Immature natural killer cell (primary cell): Measurements from ENCODE around the gene AFAP1. TPM values are rescaled to one million over a fixed set of nuclear protein-coding genes. Genes with fewer than 3 reads are reported as not detected.
A peak's percentile ranks its signal among the peaks of the same experiment; 100 is the strongest.
"Not testable (repeated sequence)": the region's sequence is repeated elsewhere in the genome, so short reads cannot be mapped to it uniquely, and the experiment has no call there.

Experiments used
- DNase-seq, 3 donors: peaks; one replicate each; pipeline ENCODE4 v3.0.0; 2022; ENCODE audit warnings: mixed read lengths in 1 of 3
- H3K27ac Mint-ChIP-seq, 6 donors: one replicate each; pipeline ENCODE4 v1.8.0; 2020; ENCODE audit warnings: mixed read lengths in 6 of 6, mild to moderate bottlenecking in 5 of 6, inconsistent platforms in 4 of 6, moderate library complexity in 3 of 6
- H3K27me3 Mint-ChIP-seq, 3 donors: one replicate each; pipeline ENCODE4 v1.8.0; 2020 to 2021; ENCODE audit warnings: low read depth in 3 of 3, mild to moderate bottlenecking in 3 of 3, mixed read lengths in 3 of 3, moderate library complexity in 3 of 3, inconsistent platforms in 1 of 3
- H3K36me3 Mint-ChIP-seq, 3 donors: one replicate each; pipeline ENCODE4 v1.8.0; 2020; ENCODE audit warnings: mixed read lengths in 3 of 3, inconsistent platforms in 2 of 3, mild to moderate bottlenecking in 2 of 3
- H3K4me1 Mint-ChIP-seq, 2 donors: one replicate each; pipeline ENCODE4 v1.8.0; 2020; ENCODE audit warnings: inconsistent platforms in 2 of 2, mild to moderate bottlenecking in 2 of 2, mixed read lengths in 2 of 2, moderate library complexity in 1 of 2
- H3K4me3 Mint-ChIP-seq, 5 donors: one replicate each; pipeline ENCODE4 v1.8.0; 2020; ENCODE audit warnings: mild to moderate bottlenecking in 5 of 5, mixed read lengths in 5 of 5, inconsistent platforms in 3 of 5, moderate library complexity in 3 of 5
- H3K9me3 Mint-ChIP-seq, 6 donors: one replicate each; pipeline ENCODE4 v1.8.0; 2020; ENCODE audit warnings: mild to moderate bottlenecking in 6 of 6, mixed read lengths in 6 of 6, inconsistent platforms in 4 of 6, moderate library complexity in 3 of 6
- polyA plus RNA-seq, 3 donors: library from polyadenylated mRNA; unstranded; fragments of 300-500 nt; fragmentation: Illumina TruSeq; gene quantifications; one replicate each; pipeline ENCODE4 v1.2.3, GENCODE V29; 2021

AFAP1 gene
- polyA plus RNA-seq, 3 donors from 2014 or later = 0.32 to 1.2 TPM; not detected in 1

DNA sequence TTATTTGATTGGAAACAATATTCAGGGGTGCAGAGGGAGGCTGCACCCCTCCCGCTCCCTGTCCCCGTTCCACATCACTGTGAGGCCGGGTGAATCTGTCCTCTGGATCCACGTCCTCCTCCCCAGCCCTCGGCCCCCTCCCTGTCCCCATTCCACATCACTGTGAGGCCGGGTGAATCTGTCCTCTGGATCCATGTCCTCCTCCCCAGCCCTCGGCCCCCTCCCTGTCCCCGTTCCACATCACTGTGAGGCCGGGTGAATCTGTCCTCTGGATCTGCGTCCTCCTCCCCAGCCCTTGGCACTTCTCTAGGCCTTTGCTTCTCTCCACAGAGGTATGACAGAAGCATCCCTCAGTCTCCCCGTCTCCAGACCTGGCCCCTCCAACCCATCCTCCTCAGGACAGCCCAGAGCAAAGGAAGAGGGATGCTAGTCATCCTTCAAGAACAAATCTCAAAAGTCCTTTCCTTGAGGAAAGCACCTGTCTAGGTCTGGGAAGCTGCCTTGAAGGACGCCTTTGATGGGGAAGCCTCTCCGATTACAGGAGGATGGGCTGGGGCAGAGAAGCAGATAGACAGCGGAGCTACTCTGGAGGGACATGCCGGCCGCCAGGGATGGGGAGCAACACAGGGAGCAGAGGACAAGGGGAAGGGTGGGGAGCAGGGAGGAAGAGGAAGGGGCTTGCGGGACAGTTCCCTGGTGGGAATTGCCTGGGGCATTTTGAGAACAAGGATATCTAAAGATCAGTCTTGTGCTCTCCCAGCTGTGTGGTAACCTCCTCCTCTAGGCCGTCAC is 10.8 kb upstream of the AFAP1 start:
- Mint-ChIP-seq H3K4me1 (peaks cover 0 to 6% of the 10 kb centered on the region in 2 donors), H3K36me3 (peaks cover 0 to 5% (median 0%) of the 10 kb centered on the region in 3 donors), H3K27ac (no peak overlapping the region)

GRCh38 chr4:7949759-7950158 is 10.1 kb upstream of the AFAP1 start:
- DNase-seq = no peak
- peaks cover 0 to 6% of the 10 kb centered on the region in 2 donors for H3K4me1 Mint-ChIP-seq
- H3K27me3 Mint-ChIP-seq = peaks cover 4 to 14% (median 6%) of the 10 kb centered on the region in 3 donors
- peaks cover 0 to 5% (median 0%) of the 10 kb centered on the region in 3 donors for H3K36me3 Mint-ChIP-seq
- H3K27ac Mint-ChIP-seq = no peak overlapping the region
- H3K4me3 Mint-ChIP-seq = peak overlapping the region in 1 of 5 donors; percentile 24
- H3K9me3 Mint-ChIP-seq = peaks cover 0 to 2% (median 0%) of the 10 kb centered on the region in 6 donors

More for the DNA sequence above, 10.8 kb upstream of the AFAP1 start:
- peaks cover 0 to 2% (median 0%) of the 10 kb centered on the region in 6 donors for H3K9me3 Mint-ChIP-seq
- peaks cover 4 to 17% (median 6%) of the 10 kb centered on the region in 3 donors for H3K27me3 Mint-ChIP-seq
- no peak for DNase-seq
- no peak overlapping the region for H3K4me3 Mint-ChIP-seq

GRCh38 chr4:7947927-7948326 is 8.3 kb upstream of the AFAP1 start:
- H3K27me3 Mint-ChIP-seq = peaks cover 4 to 13% (median 6%) of the 10 kb centered on the region in 3 donors
- peaks cover 0 to 6% of the 10 kb centered on the region in 2 donors for H3K4me1 Mint-ChIP-seq
- peaks cover 0 to 5% (median 0%) of the 10 kb centered on the region in 3 donors for H3K36me3 Mint-ChIP-seq
- H3K27ac Mint-ChIP-seq = peak overlapping the region in 2 of 6 donors; percentile 24 to 41
- H3K9me3 Mint-ChIP-seq = peaks cover 0 to 1% (median 0%) of the 10 kb centered on the region in 6 donors
- H3K4me3 Mint-ChIP-seq = peak overlapping the region in 1 of 5 donors; percentile 14
- peak in 1 of 3 donors; percentile 47 for DNase-seq

DNA sequence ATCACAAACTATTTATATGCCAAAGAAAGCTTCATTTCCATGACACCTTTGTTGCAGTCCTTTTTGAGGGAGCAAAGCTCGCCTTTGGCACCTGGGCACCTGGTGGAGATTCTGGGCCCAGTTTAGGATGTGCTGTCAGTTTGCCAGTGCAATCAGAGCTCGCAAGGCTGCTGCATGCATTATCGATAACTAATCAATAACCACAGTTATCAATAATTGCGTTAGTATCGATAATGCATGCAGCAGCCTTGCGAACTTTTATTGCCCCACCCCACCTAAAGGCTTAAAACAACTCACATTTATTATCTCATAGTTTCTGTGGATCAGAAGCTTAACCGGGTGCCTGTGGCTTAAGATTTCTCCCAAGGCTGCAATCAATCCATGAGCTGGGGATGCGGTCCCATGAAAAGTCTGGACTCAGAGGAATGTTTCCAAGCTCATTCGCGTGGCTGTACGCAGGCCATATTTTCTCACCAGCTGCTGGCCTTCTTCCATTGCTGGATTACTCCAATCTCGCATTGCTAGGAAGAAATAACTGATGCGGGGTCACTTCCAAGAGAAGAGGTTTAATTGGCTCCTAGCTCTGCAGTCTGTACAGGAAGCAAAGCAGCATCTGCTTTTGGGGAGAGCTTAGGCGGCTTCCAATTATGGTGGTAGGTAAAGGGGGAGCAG is 6.2 kb upstream of the AFAP1 start:
- Mint-ChIP-seq H3K9me3 (no peaks in the 10 kb centered on the region), H3K36me3 (no peaks in the 10 kb centered on the region), H3K27me3 (peaks cover under 1 to 16% (median 6%) of the 10 kb centered on the region in 3 donors), H3K4me3 (no peak overlapping the region), H3K4me1 (peaks cover 0 to 6% of the 10 kb centered on the region in 2 donors), H3K27ac (no peak overlapping the region)
- DNase-seq = no peak

GRCh38 chr4:7944599-7945220 is 5.0 kb upstream of the AFAP1 start:
- no peak overlapping the region for H3K27ac Mint-ChIP-seq
- H3K36me3 Mint-ChIP-seq = no peaks in the 10 kb centered on the region
- no peaks in the 10 kb centered on the region for H3K9me3 Mint-ChIP-seq
- H3K4me1 Mint-ChIP-seq = peaks cover 0 to 8% of the 10 kb centered on the region in 2 donors
- DNase-seq = no peak
- H3K27me3 Mint-ChIP-seq = peaks cover 2 to 16% (median 5%) of the 10 kb centered on the region in 3 donors
- no peak overlapping the region for H3K4me3 Mint-ChIP-seq

GRCh38 chr4:7943688-7944087 is 4.0 kb upstream of the AFAP1 start:
- peaks cover 2 to 11% (median 4%) of the 10 kb centered on the region in 3 donors for H3K27me3 Mint-ChIP-seq
- not testable (repeated sequence) for H3K27ac Mint-ChIP-seq, H3K9me3 Mint-ChIP-seq, DNase-seq, H3K36me3 Mint-ChIP-seq, H3K4me3 Mint-ChIP-seq, H3K4me1 Mint-ChIP-seq

- no peak for DNase-seq
- no peaks in the 10 kb centered on the region for H3K36me3 Mint-ChIP-seq
- H3K27ac Mint-ChIP-seq = no peak overlapping the region
- H3K4me3 Mint-ChIP-seq = no peak overlapping the region
- H3K9me3 Mint-ChIP-seq = no peaks in the 10 kb centered on the region
- H3K27me3 Mint-ChIP-seq = peaks cover 2 to 13% (median 7%) of the 10 kb centered on the region in 3 donors
- peaks cover 4 to 10% of the 10 kb centered on the region in 2 donors for H3K4me1 Mint-ChIP-seq
Observed at GRCh38 chr4:7943211-7943610, 3.5 kb upstream of the AFAP1 start.

- DNase-seq = no peak
- Mint-ChIP-seq H3K36me3 (no peaks in the 10 kb centered on the region), H3K27me3 (peaks cover 5 to 15% (median 6%) of the 10 kb centered on the region in 3 donors), H3K27ac (peak overlapping the region in 1 of 6 donors; percentile 3), H3K4me3 (no peak overlapping the region), H3K9me3 (no peaks in the 10 kb centered on the region), H3K4me1 (peaks cover 11 to 13% of the 10 kb centered on the region in 2 donors)
Observed at GRCh38 chr4:7941965-7942496, 2.4 kb upstream of the AFAP1 start.

- Mint-ChIP-seq H3K4me1 (peaks cover 11 to 13% of the 10 kb centered on the region in 2 donors), H3K27ac (peak overlapping the region in 1 of 6 donors; percentile 46), H3K9me3 (no peaks in the 10 kb centered on the region), H3K4me3 (peak overlapping the region; percentile 24 to 61 (median 44)), H3K27me3 (peaks cover 5 to 15% (median 6%) of the 10 kb centered on the region in 3 donors), H3K36me3 (no peaks in the 10 kb centered on the region)
- no peak for DNase-seq
Observed at GRCh38 chr4:7941111-7941964, 1.7 kb upstream of the AFAP1 start.

- DNase-seq = peak in 1 of 3 donors; percentile 17
- Mint-ChIP-seq H3K27me3 (peaks cover 5 to 12% (median 9%) of the 10 kb centered on the region in 3 donors), H3K27ac (peak overlapping the region in 4 of 6 donors; percentile 18 to 75 (median 56))
Observed at GRCh38 chr4:7938609-7939376, 868 bp downstream of the AFAP1 start.

GRCh38 chr4:7938266-7938608 is 1.4 kb downstream of the AFAP1 start:
- Mint-ChIP-seq H3K36me3 (no peaks in the 10 kb centered on the region), H3K27me3 (peaks cover 5 to 12% (median 9%) of the 10 kb centered on the region in 3 donors), H3K27ac (peak overlapping the region in 4 of 6 donors; percentile 18 to 75 (median 56)), H3K4me3 (peak overlapping the region; percentile 69 to 81 (median 76)), H3K4me1 (peaks cover 11 to 13% of the 10 kb centered on the region in 2 donors), H3K9me3 (no peaks in the 10 kb centered on the region)
- no peak for DNase-seq

More at GRCh38 chr4:7938609-7939376, 868 bp downstream of the AFAP1 start:
- Mint-ChIP-seq H3K4me1 (peaks cover 11 to 13% of the 10 kb centered on the region in 2 donors), H3K36me3 (no peaks in the 10 kb centered on the region), H3K4me3 (peak overlapping the region; percentile 69 to 81 (median 76)), H3K9me3 (no peaks in the 10 kb centered on the region)

- H3K27ac Mint-ChIP-seq = no peak overlapping the region
- peaks cover 5 to 13% (median 9%) of the 10 kb centered on the region in 3 donors for H3K27me3 Mint-ChIP-seq
- H3K9me3 Mint-ChIP-seq = no peaks in the 10 kb centered on the region
- H3K4me3 Mint-ChIP-seq = peak overlapping the region in 3 of 5 donors; percentile 15 to 76 (median 43)
- DNase-seq = no peak
- no peaks in the 10 kb centered on the region for H3K36me3 Mint-ChIP-seq
- H3K4me1 Mint-ChIP-seq = peaks cover 11 to 13% of the 10 kb centered on the region in 2 donors
Observed at GRCh38 chr4:7937006-7937405, 2.7 kb downstream of the AFAP1 start.
